HepG2 (cell line): ENCODE data around the gene MAPK14. TPM values are rescaled to one million over a fixed set of nuclear protein-coding genes. Genes with fewer than 3 reads are reported as not detected.

Source experiments
- ATF1 ChIP-seq: IDR thresholded peaks from 2 replicates; pipeline ENCODE4 v1.6.1; 2016; ENCODE audit warnings: mild to moderate bottlenecking, control low read depth
- KAT8 ChIP-seq: IDR thresholded peaks from 2 replicates; pipeline ENCODE4 v1.6.1; 2016; ENCODE audit warnings: missing genetic modification reagents, missing compliant biosample characterization
- KMT2B ChIP-seq: IDR thresholded peaks from 2 replicates; pipeline ENCODE4 v1.6.1; 2016; ENCODE audit warnings: missing genetic modification reagents, missing compliant biosample characterization
- MZF1 ChIP-seq: sonication (generic); formaldehyde crosslinking; IDR thresholded peaks from 2 replicates; pipeline ENCODE4 v1.8.1; 2023; ENCODE audit warnings: mild to moderate bottlenecking, missing genetic modification reagents, borderline replicate concordance
- NFKBIZ ChIP-seq: IDR thresholded peaks from 2 replicates; pipeline ENCODE4 v1.6.1; 2018; ENCODE audit warnings: missing genetic modification reagents, missing compliant biosample characterization
- ZNF354B ChIP-seq: sonication (generic); formaldehyde crosslinking; IDR thresholded peaks from 2 replicates; pipeline ENCODE4 v1.8.0; 2022; ENCODE audit warnings: mild to moderate bottlenecking, missing genetic modification reagents
- ZNF564 ChIP-seq: sonication (generic); formaldehyde crosslinking; IDR thresholded peaks from 2 replicates; pipeline ENCODE4 v1.8.1; 2023; ENCODE audit warnings: mild to moderate bottlenecking, missing genetic modification reagents
- ZNF605 ChIP-seq: sonication (generic); formaldehyde crosslinking; IDR thresholded peaks from 2 replicates; pipeline ENCODE4 v1.8.0; 2022; ENCODE audit warnings: mild to moderate bottlenecking, missing genetic modification reagents
- ZNF878 ChIP-seq: sonication (generic); formaldehyde crosslinking; IDR thresholded peaks from 2 replicates; pipeline ENCODE4 v1.8.1; 2023; ENCODE audit warnings: mild to moderate bottlenecking, missing genetic modification reagents, moderate library complexity
- polyA plus RNA-seq, 8 experiments: library from polyadenylated mRNA; depleted of rRNA in 3 of 8; stranded (reverse) in 7 of 8; unstranded in 1 of 8; fragments of >200 nt; fragmentation: Illumina TruSeq in 4 of 8; extraction: Trizol in 4 of 8; gene quantifications; 2 replicates each; pipeline versions ENCODE4 v1.2.1 to v1.2.3, GENCODE V29; 2011 to 2016; ENCODE audit warnings: low read depth in 4 of 8, missing spikeins in 1 of 8, mixed read lengths in 1 of 8; ENCODE audit not compliant: insufficient read depth in 1 of 8
- total RNA-seq, 5 experiments: library from RNA; depleted of rRNA; stranded (reverse); fragments of >200 nt; fragmentation: Illumina TruSeq; extraction: Trizol; gene quantifications; 2 replicates each; pipeline ENCODE4 v1.2.3, GENCODE V29; 2016; ENCODE audit warnings: low read depth in 1 of 5
- TF ChIP-seq, protein P1 (sequence below): sonication (generic); formaldehyde crosslinking; IDR thresholded peaks from 2 replicates; pipeline ENCODE4 v1.5.1; 2020; ENCODE audit warnings: missing genetic modification reagents, mild to moderate bottlenecking, borderline replicate concordance
- TF ChIP-seq, protein P2 (sequence below): sonication (generic); formaldehyde crosslinking; IDR thresholded peaks from 2 replicates; pipeline ENCODE4 v1.8.0; 2022; ENCODE audit warnings: mild to moderate bottlenecking, missing genetic modification reagents, moderate library complexity
- TF ChIP-seq, protein P3 (sequence below): sonication (generic); formaldehyde crosslinking; IDR thresholded peaks from 2 replicates; pipeline ENCODE4 v1.5.1; 2020; ENCODE audit warnings: mild to moderate bottlenecking, missing genetic modification reagents, moderate library complexity
- TF ChIP-seq, protein P4 (sequence below): sonication (generic); formaldehyde crosslinking; IDR thresholded peaks from 2 replicates; pipeline ENCODE4 v1.8.1; 2023; ENCODE audit warnings: missing genetic modification reagents, inconsistent platforms, borderline replicate concordance
- TF ChIP-seq, protein P5 (sequence below): sonication (generic); formaldehyde crosslinking; IDR thresholded peaks from 2 replicates; pipeline ENCODE4 v1.4.0; 2020; ENCODE audit warnings: mild to moderate bottlenecking, missing genetic modification reagents, borderline replicate concordance
- TF ChIP-seq, protein P6 (sequence below): sonication (generic); formaldehyde crosslinking; IDR thresholded peaks from 2 replicates; pipeline ENCODE4 v1.4.0; 2020; ENCODE audit warnings: mild to moderate bottlenecking, missing genetic modification reagents

Gene MAPK14
- total and polyA plus RNA-seq, 2 of the 13 experiments (the other 11 are each of a cell fraction or from before 2014, with no cell fraction given), result 66.3 to 67.3 TPM

DNA sequence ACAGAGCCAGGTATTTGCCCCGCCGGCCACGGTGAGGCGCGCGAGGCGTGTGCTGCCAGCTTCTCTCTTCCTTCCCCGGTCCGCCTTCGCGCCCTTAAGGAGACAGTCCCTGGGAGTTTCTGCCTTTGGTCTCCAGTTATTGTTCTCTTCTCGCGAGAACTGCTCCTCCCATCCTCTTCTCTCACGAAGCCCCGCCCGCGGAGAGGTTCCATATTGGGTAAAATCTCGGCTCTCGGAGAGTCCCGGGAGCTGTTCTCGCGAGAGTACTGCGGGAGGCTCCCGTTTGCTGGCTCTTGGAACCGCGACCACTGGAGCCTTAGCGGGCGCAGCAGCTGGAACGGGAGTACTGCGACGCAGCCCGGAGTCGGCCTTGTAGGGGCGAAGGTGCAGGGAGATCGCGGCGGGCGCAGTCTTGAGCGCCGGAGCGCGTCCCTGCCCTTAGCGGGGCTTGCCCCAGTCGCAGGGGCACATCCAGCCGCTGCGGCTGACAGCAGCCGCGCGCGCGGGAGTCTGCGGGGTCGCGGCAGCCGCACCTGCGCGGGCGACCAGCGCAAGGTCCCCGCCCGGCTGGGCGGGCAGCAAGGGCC, at the start of gene MAPK14 (continued):
- peak; percentile 39; the same call in 1 of the 2 replicates for TF ChIP-seq ATF1
- TF ChIP-seq MZF1, result no peak
- TF ChIP-seq ZNF878 (CRISPR knock-in tag), result peak; percentile 86; the same call in 1 of the 2 replicates
- peak; percentile 76; the same call in 1 of the 2 replicates for TF ChIP-seq KMT2B (CRISPR knock-in tag)
- peak; percentile 80; the same call in 1 of the 2 replicates for TF ChIP-seq ZNF354B (CRISPR knock-in tag)
- no peak for TF ChIP-seq ZNF605 (CRISPR knock-in tag)
- TF ChIP-seq ZNF564 (CRISPR knock-in tag), result peak; percentile 100
- TF ChIP-seq, protein P1, sequence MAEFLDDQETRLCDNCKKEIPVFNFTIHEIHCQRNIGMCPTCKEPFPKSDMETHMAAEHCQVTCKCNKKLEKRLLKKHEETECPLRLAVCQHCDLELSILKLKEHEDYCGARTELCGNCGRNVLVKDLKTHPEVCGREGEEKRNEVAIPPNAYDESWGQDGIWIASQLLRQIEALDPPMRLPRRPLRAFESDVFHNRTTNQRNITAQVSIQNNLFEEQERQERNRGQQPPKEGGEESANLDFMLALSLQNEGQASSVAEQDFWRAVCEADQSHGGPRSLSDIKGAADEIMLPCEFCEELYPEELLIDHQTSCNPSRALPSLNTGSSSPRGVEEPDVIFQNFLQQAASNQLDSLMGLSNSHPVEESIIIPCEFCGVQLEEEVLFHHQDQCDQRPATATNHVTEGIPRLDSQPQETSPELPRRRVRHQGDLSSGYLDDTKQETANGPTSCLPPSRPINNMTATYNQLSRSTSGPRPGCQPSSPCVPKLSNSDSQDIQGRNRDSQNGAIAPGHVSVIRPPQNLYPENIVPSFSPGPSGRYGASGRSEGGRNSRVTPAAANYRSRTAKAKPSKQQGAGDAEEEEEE (CRISPR knock-in tag), result no peak; the same call in 1 of the 2 replicates
- TF ChIP-seq, protein P2, sequence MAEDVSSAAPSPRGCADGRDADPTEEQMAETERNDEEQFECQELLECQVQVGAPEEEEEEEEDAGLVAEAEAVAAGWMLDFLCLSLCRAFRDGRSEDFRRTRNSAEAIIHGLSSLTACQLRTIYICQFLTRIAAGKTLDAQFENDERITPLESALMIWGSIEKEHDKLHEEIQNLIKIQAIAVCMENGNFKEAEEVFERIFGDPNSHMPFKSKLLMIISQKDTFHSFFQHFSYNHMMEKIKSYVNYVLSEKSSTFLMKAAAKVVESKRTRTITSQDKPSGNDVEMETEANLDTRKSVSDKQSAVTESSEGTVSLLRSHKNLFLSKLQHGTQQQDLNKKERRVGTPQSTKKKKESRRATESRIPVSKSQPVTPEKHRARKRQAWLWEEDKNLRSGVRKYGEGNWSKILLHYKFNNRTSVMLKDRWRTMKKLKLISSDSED (CRISPR knock-in tag), result no peak
- peak; percentile 93 for TF ChIP-seq KAT8
- peak; percentile 90; the same call in 1 of the 2 replicates for TF ChIP-seq NFKBIZ
- TF ChIP-seq, protein P3, sequence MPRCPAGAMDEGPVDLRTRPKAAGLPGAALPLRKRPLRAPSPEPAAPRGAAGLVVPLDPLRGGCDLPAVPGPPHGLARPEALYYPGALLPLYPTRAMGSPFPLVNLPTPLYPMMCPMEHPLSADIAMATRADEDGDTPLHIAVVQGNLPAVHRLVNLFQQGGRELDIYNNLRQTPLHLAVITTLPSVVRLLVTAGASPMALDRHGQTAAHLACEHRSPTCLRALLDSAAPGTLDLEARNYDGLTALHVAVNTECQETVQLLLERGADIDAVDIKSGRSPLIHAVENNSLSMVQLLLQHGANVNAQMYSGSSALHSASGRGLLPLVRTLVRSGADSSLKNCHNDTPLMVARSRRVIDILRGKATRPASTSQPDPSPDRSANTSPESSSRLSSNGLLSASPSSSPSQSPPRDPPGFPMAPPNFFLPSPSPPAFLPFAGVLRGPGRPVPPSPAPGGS (CRISPR knock-in tag), result no peak; the same call in 1 of the 2 replicates
- TF ChIP-seq, protein P4, sequence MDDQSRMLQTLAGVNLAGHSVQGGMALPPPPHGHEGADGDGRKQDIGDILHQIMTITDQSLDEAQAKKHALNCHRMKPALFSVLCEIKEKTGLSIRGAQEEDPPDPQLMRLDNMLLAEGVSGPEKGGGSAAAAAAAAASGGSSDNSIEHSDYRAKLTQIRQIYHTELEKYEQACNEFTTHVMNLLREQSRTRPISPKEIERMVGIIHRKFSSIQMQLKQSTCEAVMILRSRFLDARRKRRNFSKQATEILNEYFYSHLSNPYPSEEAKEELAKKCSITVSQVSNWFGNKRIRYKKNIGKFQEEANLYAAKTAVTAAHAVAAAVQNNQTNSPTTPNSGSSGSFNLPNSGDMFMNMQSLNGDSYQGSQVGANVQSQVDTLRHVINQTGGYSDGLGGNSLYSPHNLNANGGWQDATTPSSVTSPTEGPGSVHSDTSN (CRISPR knock-in tag), result no peak
- TF ChIP-seq, protein P5, sequence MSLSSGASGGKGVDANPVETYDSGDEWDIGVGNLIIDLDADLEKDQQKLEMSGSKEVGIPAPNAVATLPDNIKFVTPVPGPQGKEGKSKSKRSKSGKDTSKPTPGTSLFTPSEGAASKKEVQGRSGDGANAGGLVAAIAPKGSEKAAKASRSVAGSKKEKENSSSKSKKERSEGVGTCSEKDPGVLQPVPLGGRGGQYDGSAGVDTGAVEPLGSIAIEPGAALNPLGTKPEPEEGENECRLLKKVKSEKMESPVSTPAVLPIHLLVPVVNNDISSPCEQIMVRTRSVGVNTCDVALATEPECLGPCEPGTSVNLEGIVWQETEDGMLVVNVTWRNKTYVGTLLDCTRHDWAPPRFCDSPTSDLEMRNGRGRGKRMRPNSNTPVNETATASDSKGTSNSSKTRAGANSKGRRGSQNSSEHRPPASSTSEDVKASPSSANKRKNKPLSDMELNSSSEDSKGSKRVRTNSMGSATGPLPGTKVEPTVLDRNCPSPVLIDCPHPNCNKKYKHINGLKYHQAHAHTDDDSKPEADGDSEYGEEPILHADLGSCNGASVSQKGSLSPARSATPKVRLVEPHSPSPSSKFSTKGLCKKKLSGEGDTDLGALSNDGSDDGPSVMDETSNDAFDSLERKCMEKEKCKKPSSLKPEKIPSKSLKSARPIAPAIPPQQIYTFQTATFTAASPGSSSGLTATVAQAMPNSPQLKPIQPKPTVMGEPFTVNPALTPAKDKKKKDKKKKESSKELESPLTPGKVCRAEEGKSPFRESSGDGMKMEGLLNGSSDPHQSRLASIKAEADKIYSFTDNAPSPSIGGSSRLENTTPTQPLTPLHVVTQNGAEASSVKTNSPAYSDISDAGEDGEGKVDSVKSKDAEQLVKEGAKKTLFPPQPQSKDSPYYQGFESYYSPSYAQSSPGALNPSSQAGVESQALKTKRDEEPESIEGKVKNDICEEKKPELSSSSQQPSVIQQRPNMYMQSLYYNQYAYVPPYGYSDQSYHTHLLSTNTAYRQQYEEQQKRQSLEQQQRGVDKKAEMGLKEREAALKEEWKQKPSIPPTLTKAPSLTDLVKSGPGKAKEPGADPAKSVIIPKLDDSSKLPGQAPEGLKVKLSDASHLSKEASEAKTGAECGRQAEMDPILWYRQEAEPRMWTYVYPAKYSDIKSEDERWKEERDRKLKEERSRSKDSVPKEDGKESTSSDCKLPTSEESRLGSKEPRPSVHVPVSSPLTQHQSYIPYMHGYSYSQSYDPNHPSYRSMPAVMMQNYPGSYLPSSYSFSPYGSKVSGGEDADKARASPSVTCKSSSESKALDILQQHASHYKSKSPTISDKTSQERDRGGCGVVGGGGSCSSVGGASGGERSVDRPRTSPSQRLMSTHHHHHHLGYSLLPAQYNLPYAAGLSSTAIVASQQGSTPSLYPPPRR (CRISPR knock-in tag), result 0 out of 2 replicates have a peak, but pooled peaks have one; percentile 24
- TF ChIP-seq, protein P6, sequence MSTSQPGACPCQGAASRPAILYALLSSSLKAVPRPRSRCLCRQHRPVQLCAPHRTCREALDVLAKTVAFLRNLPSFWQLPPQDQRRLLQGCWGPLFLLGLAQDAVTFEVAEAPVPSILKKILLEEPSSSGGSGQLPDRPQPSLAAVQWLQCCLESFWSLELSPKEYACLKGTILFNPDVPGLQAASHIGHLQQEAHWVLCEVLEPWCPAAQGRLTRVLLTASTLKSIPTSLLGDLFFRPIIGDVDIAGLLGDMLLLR (CRISPR knock-in tag), result peak; percentile 46; the same call in 1 of the 2 replicates
